HT-29 (cell line): ENCODE data around the gene PACSIN2. TPM values are rescaled to one million over a fixed set of nuclear protein-coding genes. Genes with fewer than 3 reads are reported as not detected.
"Not testable (repeated sequence)": the region's sequence is repeated elsewhere in the genome, so short reads cannot be mapped to it uniquely, and the experiment has no call there.

Experiments used
- DNase-seq: peaks from one replicate; pipeline ENCODE4 v3.0.0-alpha.2; 2015; ENCODE audit warnings: low spot score
- total RNA-seq: library from RNA; depleted of rRNA; stranded (reverse); fragments of >200 nt; shearing (Covaris generic); gene quantifications from 2 replicates; pipeline ENCODE4 v1.2.3, GENCODE V29; 2014

PACSIN2 gene
- total RNA-seq, 1 experiment from 2014 or later = 44.8 TPM

DNA sequence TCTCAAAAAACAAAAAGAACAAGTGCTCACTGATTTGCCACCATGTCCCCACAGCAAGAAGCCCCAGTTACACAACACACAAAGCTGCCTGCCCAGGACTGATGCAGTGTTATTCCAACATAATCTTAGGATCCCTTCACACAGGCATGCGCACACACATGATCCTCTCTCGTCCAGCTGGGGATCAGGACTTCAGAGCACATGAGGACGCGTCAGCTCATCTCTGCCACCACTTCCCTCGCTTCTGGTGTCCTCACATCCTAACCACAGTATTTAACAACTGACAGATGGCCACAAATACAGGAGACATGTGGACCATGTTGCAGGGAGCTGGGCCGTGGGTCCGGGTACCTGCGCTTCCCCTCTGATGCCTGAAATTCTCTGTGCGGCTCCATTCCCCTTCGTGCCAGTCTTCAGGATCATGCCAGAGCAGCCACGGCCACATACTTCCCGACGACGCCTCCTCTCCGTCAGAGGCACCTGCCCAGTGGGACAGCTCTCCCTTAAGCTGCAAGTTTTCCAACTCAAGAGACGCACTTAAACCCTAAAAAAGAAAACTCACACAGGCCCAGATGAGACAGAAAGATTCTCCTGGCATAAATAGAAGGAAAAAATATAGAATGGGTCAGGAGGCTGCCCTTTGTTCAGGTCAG, 68.3 kb downstream of the PACSIN2 start:
- no peak for DNase-seq

DNA sequence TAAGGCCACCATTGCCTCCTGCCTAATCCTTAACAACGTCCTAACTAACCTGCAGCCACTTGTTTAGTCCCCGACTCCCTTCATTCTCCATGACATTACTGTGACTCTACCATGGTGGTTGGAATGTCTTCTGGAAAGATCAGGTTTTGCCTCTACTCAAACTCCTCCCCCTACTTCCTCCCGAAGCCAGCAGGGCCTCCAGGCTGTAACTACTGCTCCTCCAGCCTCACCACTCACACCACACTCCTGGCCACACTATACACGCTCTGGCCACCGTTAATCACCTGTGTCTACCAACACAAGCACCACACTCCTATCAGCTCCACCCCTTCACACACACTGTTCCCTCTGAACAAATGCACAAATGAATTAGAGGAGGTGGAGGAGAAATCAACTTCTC, 69.2 kb downstream of the PACSIN2 start:
- no peak for DNase-seq

DNA sequence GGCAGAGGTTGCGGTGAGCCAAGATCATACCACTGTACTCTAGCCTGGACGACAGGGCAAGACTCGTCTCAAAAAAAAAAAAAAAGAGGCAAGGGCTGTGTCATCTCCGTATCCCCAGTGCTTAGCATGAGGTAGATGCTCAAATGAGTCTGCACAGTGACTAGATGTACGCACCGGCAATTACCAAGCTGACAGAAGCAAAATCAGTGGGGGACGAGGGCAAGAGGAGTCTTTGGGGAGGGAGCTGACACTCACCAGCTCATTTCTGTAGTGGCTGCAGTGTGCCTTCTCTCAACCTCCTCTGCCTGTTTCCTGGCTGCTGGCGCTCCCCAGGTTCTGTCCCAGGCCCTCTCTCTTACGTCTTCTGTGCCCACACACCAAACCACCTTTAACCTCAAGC, 69.9 kb downstream of the PACSIN2 start:
- DNase-seq = no peak

DNA sequence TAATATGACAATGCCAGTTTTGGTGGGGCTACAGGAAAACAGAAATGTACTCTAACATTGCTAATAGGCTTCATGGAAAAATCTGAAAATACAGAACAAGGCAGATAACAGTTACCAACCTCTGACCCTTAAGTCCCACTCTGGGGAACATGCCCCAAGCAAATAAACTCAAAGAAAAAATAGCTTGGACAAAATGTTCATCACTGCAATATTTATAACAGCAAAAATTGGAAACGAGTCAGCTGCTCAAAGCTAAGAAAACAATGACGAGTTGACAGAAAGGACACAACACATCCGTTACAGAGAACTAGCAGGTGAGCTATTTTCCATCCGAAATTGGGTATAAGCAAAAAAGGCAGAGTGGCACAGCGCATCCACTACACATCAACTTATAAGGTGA, 70.5 kb downstream of the PACSIN2 start:
- no peak for DNase-seq

DNA sequence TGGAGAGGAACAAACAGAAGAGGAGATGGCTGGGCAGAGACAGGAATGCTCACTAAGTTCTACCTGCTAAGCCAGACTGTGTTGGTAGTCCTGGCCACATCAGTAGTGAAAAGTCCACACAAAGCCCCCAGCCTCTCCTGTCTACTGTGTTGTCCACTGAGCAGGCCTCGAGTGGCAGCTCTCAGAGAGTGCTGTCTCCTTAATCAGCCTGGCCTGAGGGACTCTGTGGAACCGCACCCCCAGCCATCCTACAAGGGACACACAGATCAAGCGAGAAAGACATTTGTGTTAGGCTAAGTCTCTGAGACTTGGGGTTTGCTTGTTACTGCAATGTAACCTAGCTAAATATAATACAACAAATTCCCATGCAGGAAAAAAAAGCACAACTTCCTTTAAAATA, 71.0 kb downstream of the PACSIN2 start:
- DNase-seq = no peak

DNA sequence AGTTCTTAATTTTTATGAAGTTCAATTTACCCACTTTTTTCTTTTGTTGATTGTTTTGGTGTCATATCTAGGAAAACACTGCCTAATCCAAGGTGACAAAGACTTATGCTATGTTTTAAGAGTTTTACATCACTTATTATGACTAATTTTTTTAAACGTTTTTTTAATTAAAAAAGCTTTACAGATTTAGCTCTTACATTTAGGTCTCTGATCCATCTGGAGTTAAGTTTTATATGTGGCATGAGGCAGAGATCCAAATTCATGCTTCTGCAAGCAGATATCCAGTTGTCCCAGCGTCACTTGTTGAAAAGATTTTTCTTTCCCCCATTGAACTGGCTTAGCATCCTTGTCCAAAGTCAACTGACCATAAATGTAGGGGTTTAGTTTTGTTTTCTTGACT, 72.6 kb downstream of the PACSIN2 start:
- DNase-seq = no peak

DNA sequence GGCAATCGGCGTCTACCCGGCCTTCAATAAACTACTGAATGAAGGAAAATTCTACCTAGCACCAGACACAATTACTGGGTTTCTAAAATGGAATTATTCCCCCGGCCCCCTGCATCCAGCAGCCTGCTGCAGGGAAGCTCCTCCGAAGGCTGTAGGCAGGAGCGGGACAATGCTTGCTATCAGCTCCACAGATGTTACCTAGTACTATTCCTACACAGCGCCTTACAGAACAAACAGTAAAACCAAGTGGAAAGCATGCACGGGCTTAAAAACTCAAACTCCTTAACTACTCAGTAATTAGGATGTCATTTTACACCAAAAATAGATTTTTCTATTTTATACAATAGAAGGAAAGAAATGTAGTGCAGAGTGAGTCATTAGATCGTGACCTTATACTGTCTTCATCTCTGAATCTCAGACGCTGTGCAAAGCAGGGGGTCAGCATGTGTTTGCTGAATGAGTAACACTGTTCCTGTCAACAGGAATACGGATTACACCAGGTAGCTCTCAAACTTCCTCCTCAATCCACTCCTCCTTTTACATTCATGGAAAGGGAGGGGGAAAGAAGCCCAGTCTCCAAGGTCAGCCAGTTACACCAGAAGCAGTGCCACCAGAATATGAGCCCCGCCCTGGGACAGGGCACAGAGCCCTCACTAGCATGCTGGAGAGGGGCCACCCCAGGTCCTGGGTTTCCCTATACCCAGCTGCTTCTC, 74.9 kb downstream of the PACSIN2 start:
- DNase-seq = peak; percentile 70

DNA sequence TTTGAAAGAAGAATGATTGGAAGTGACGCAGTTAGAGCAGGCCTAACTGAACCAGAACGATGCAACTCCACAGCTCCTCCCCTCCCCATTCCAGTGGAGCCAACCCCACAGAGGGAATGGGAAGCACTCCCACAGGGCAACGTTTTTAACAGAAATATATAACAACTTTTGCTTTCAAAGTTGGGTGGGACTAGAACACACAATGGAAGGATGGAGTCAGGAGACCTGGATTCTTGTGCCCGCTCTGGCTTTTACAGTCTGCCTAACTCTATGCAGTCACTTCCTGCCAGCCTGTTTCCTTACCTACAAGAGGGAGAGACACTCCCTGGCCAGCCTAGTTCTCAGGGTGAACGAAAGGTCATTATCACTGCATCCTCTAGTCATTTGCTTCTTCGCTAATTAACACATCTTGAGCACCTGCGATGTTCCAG, 75.5 kb downstream of the PACSIN2 start:
- peak; percentile 52 for DNase-seq

DNA sequence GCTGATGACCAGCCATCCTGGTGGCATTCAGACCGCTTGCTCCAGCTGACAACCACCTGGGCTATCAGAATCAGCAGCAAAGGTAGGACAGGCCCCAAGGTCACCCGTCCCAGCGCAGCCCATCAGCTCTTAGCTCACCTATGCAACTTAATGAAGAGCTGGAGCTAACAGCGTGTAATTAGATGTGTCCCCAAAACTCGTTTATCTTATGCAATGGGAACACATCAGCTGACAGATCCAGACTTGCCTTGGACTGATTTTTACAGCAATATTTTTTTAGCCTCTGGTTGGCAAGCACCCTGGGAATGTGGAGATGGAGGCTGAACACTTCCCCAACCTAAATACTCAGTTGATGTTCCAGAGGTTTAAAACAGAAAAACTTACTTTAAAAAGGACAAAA, 76.0 kb downstream of the PACSIN2 start:
- DNase-seq = no peak

DNA sequence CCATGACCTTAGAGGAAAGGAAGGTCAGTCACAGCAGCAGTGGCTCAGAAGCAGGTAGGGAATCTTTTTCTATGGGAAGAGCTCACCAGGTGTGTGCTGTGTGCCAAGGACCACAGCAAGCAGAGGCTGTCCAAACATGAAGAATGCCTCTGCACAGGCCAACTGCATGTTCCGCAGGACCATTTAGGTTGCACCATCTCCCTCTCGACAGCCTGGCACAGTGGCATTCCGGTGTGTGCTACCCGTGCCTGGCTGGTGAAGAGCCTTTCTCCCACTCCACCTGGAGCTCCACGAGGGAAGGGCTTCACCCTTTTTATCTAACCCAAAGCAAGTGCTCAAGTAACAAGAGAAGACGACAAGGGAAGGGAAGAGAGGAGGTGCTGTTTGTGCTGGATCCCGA, 76.5 kb downstream of the PACSIN2 start:
- no peak for DNase-seq

DNA sequence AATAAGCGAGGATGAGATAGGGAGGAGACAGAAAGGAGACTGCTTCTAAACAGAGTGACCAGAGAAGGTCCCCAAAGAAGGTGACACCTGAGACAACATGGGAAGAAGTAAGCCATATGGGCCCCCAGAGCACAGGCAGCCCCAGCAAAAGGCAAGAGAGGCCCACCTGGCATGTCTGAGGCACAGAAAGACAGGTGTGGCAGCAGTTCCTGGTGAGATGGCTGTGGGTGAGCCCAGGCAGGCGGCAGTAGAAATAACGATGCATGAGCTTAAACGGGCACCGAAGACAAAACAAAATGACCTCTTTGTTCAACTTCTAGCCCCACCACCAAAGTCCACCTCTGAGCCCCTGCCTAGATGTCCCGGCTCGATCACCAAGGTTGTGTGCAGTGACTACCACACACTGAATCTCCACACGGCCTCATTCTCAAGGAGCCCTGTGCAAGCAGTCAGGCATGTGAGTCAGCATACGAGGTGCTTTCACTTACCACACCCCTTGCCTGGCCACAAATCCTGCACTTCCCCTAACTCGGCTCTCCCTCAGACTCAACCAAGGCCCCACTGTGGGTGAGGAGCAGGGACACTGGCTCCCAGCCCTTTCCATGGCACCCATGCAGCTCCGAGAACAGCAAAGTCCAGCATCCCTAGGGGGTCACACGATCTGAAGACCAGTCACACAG, 77.6 kb downstream of the PACSIN2 start:
- peak; percentile 47 for DNase-seq

DNA sequence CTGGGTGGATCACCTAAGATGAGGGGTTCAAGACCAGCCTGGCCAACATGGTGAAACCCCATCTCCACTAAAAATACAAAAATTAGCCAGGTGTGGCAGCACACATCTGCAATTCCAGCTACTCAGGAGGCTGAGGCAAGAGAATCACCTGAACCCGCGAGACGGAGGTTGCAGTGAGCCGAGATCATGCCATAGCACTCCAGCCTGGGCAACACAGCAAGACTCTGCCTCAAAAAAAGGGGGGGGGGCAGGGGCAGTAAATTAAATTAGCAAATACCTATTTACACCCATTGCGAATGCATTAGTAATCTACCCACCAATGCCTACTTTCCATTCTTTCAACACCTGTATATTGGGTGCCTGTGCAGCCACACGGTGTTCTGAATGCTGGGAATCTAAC, 78.3 kb downstream of the PACSIN2 start:
- not testable (repeated sequence) for DNase-seq

DNA sequence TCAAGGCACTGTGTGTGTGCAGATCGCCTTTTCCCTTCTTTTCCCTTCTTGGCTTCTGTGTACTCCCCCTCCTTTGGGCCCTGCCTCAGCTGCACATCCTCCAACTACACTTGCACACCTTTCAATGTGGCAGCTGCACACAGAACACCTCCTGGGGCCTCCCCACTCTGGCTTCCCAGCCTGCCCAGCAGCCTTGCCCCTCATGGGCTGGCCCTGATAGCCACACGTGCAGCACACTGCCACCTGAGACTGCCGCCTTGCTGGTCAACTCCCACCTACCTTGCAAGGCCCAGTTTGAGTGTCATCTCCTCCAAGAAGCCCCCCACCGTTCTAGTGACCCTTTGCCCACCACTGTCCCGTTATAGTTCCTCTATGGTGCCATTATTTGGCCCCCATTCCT, 80.6 kb downstream of the PACSIN2 start:
- DNase-seq = no peak

DNA sequence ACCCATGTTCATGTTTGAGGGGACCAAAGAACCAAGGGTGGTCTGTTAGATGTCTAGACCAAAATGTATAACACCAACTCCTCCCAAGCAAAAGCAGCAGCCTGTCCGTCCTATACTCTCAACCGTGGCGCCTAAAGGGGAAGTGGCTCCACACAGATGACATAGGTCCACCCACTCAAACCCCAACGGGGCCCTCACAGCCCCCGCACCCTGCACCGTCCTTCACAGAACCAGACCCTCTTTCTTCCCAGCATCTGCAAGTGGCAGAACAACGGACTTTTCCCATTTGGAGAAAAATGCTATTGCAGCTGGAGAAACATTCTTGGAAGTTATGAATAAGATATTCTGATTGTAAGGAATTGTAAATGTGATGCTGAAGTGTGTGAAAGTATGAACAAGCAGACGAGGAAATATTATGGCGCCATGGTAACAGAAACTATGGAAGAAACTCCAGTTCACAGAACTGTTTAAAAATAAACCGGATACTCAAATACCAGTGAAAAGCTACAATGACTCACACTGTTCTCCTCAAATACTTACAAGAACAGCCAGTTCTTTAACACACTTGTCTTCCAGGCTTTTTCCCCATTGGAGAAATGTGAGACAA, 81.4 kb downstream of the PACSIN2 start:
- DNase-seq = peak; percentile 24

DNA sequence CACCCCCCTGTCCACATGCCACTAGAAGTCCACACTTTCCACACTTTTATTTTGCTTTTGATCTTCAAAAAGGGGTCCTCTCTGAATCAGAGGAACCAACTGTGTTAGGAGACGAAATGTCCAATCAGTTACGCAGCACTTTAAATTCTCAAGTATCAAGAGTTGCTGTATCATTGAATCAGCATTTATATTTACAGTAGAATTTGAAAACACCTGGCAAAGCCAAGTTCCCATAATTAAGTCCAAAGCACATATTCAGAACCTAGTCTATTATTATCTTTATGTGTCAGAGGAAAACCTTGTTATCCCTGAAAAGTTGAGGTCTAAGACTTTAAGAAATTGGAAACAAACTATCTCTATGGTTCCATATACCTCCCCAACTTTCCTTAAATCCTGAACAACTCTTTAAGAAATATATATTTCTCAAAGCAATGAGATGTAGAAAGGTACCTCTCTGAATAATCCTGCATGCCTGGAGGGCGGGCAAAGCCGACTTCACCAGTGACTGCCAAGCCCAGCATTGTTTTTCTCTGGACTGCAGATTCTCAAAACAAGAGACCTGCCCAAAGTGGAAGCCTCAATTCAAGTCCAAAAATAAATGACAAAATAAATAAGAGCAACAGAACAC, 82.0 kb downstream of the PACSIN2 start:
- no peak for DNase-seq

DNA sequence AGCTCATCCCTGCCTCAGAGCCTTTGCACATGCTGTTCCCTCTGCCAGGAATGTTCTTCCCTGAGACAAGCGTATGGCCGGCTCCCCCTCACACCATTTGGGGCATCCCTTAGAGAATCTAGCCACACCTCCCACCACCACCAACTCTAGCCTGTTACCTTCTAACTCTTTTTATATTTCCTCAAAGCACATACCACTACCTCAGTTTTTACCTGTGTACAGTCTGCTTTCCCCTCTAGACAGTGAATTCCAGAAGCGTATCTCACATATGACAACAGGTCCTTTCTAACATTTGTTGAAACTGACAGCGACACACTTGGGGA, 82.8 kb downstream of the PACSIN2 start:
- no peak for DNase-seq

DNA sequence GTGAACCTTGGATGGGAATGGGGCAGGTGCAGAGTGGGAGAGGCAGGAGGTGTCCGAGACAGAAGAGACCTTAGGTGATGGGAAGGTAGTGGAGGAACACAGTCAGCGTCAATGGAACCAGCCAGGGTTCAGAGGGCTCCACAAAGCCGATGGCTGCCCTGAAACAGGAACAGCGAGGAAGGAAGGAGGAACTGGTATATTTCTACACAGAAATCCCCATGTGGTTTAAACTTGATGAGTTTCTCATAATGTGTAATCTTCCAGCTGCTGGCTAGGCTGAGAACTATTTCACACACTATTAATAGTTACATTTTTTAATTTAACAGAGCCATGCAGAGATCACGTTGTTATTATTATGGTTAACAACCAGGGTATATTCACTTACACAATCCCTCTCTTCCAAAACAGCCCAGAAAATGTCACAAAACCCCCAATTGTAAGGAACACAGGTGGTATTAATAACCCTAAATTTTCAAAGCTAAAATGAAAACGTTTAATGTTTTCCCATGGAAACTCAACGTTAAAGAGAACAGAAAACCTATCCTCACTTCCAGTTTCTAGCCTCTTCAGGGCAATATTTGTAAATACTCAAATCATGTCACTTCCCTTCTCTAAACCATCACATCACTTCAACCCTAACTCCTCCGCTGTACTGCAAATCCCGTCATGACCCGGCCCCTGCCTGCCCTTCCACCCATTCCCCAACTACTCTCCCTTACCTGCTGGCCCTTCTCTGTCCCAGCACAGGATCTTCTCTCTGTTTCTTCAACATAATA, 83.3 kb downstream of the PACSIN2 start:
- no peak for DNase-seq

DNA sequence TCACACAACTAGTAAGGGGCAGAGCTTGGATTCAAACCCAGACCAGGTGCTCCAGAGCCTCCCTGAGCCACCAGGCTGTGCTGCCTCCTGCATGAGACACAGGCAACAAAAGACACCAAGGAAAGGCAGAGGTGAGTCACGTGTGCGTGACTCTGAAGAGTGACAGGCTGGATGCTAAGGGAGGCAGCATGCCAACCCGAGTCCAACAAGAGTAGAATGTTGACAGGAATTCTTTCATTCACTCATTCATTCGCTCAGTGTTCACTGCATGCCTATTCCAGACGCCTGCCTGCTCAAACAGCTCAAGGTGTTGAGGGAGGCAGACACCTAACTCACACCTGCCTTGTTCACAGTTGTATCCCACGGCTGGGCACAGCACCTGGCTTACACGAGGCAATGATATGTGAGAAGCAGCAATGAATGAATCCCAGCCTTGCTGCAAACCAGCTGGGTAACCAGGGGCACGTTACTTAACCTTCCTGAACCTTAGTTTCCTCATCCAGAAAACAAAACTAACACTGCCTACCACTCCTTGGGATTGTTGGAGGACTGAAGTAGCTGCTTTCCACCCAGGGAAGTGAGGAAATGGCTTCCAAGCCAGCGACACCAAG, 84.0 kb downstream of the PACSIN2 start:
- no peak for DNase-seq

DNA sequence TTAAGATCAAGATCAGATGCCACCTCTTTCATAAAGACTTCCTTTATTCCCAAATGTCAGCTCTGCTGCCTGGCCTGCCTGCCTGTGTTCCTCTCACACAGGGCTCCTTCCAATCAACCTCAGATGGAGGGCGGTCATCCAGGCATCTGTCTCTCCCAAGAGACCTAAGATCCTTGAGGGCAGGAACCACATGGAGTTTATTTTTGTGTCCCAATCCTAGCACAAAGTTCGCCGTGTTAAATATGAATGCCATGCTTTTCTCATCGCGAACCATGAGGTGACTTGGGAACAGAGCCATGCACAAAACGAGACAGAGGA, 85.2 kb downstream of the PACSIN2 start:
- DNase-seq = no peak

DNA sequence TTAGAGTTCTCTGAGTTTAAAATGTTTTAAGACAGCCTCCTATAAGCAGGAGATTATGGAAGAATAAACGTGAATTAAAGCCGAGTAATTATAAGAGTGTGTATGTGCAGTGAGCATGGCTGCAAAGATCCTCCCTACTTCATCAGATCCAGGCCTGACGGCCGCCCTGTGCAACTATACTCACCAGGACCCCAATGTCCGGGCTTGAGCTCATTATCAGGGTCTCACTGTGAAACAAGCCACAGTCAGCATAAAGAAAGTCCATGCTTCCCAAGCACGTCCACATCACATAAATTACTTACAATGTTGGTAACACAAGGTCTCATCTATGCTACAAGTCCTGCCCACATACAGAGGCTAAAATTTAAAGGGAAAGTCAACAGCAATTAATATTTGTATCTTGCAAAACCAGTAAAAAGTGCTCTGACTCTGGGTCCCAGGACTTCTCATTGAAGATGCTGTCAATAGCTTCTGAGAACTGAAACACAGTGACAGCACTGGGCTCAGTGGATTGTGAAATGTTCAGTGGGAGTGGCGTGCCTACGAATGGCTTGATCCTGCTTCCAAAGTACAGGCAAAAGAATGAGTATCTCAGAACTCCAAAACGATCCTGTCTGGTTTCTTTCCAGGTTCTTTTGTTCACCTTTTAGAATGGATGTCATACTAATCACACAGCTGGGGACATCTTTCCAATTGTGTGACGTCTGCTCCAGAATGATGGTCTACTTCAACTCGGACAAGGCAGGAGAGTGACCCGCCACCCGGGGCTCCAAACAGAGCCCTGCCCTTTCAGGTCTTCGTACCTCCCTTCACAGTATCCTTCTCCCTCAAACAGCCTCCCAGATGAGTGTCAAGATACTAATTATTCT, 85.7 kb downstream of the PACSIN2 start:
- DNase-seq = no peak
